Cardiac septum (tissue), 1 donor: Measurements from ENCODE around the gene GSDMA. TPM values are rescaled to one million over a fixed set of nuclear protein-coding genes. Genes with fewer than 3 reads are reported as not detected.
"Not testable (repeated sequence)": the region's sequence is repeated elsewhere in the genome, so short reads cannot be mapped to it uniquely, and the experiment has no call there.

Experiments
- DNase-seq: peaks from one replicate; pipeline ENCODE4 v3.0.0-alpha.2; 2020; ENCODE audit warnings: low spot score
- intact Hi-C: fragments of 100-400 bp; cut with DNase I; formaldehyde crosslinking; loops from one replicate; pipeline ENCODE4 v1.14.0; 2022
- total RNA-seq: library from RNA; stranded (reverse); fragmentation: NEBNext Ultra II Directional; extraction: Animal tissue kit (Norgen Biotek cat#: 25700); gene quantifications from one replicate; pipeline ENCODE4 v1.2.1, GENCODE V29; 2021
- donor health status: DM: no; HTN: no; CAD: no.

GSDMA gene
- total RNA-seq, 1 donor from 2014 or later: 0.48 TPM

GRCh38 chr17:39979893-39980350, 17.1 kb downstream of the GSDMA start:
- intact Hi-C loops: loop anchor here (1.0 to 5.0 kb wide), 3 partner anchors 27 to 108 kb away; partner anchors contain the start of genes LRRC3C and ORMDL3
- no peak for DNase-seq

GRCh38 chr17:39980351-39981206, 17.8 kb downstream of the GSDMA start, which contains the start of gene PSMD3:
PSMD3 (plus strand) TSS chr17:39980807; CDS start chr17:39980971, 164 bp downstream.
- intact Hi-C loops: loop anchor here (1.0 to 2.0 kb wide), 2 partner anchors 28 to 53 kb away; partner anchors contain the start of genes LRRC3C and ORMDL3
- DNase-seq: peak; percentile 98

- DNase-seq: no peak
- intact Hi-C loops: loop anchor here (2.0 kb wide), 1 partner anchor 28 kb away; no protein-coding TSS in a partner anchor
Measured at GRCh38 chr17:39981207-39981741, 18.5 kb downstream of the GSDMA start.

DNA sequence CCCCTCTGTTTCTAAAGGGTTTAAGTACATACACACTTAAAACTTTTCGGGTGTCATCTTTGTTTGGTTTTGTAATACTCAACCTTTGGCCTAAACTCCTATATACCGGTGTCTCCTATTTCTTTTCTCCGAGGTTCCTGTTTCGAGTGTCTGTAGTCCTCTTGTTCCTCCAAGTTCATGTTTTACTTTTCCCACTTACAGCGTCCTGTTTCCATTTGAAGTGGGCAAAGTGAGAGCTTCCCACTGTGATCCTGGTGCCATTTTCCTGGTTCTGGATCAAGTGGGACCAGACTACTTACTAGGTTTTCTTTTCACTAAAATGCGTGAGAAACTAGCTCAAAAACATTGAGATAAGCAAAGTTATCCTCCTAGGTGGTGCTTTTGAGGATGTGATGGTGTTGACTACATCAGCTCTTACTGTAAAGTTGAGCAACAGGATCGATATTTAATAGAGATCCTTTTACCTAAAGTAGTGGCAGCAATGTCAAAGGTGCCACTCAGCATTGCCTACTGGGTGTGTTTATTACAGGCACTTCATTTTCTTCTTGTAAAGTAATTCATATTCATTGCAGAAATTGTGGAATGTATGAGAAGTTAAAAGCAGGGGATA, 19.1 kb downstream of the GSDMA start:
- no peak for DNase-seq
- intact Hi-C loops: loop anchor here (2.0 kb wide), 1 partner anchor 29 kb away; no protein-coding TSS in a partner anchor

- no peak for DNase-seq
- intact Hi-C loops: no loop called here
Measured at GRCh38 chr17:39988206-39988810, 25.5 kb downstream of the GSDMA start.

GRCh38 chr17:39994448-39994847, 31.6 kb downstream of the GSDMA start:
- intact Hi-C loops: no loop called here

DNA sequence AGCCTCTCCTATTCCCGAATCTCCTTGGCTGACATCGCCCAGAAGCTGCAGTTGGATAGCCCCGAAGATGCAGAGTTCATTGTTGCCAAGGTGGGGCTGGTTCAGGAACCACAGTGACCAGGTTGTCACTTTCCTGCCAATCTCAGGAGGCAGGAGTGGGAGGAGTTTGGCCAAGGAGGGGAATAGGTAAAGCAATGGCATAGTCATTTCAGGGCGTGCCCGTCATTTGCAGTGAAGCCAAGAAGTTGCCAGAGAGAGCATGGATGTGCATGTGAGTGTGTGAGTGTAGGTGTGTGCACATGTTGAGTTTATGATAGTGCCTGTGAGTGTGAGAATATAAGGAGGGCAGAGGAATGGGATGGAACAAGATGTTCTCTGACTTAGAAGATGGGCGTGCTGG, 32.6 kb downstream of the GSDMA start:
- intact Hi-C loops: no loop called here

More at GRCh38 chr17:39994448-39994847, 31.6 kb downstream of the GSDMA start:
- DNase-seq: no peak

GRCh38 chr17:39996162-39996561, 33.4 kb downstream of the GSDMA start:
- intact Hi-C loops: no loop called here
- no peak for DNase-seq

More for the DNA sequence above, 32.6 kb downstream of the GSDMA start:
- no peak for DNase-seq

DNA sequence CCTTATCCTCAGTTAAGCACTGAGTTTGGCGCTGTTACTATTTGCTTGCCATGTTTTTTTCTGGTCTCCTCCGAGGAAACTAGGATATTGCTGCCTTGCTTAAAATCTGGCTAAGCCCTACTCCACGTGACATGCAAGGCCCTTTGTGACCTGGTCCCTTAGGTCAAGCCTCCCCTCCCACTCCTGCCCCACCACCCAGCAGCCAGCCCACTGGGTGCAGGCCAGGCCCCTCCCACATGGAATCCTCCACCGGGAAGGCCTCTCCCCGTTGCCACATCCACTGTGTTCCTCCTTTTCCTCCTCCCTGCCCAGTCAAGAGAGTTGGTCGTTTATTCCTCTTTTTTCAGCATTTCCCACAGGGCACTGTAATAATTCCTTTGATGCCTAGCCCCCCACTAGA, 34.0 kb downstream of the GSDMA start:
- no peak for DNase-seq
- intact Hi-C loops: no loop called here

DNA sequence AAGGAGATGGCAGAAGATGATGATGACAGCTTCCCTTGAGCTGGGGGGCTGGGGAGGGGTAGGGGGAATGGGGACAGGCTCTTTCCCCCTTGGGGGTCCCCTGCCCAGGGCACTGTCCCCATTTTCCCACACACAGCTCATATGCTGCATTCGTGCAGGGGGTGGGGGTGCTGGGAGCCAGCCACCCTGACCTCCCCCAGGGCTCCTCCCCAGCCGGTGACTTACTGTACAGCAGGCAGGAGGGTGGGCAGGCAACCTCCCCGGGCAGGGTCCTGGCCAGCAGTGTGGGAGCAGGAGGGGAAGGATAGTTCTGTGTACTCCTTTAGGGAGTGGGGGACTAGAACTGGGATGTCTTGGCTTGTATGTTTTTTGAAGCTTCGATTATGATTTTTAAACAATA, 34.7 kb downstream of the GSDMA start:
- intact Hi-C loops: no loop called here
- no peak for DNase-seq

DNA sequence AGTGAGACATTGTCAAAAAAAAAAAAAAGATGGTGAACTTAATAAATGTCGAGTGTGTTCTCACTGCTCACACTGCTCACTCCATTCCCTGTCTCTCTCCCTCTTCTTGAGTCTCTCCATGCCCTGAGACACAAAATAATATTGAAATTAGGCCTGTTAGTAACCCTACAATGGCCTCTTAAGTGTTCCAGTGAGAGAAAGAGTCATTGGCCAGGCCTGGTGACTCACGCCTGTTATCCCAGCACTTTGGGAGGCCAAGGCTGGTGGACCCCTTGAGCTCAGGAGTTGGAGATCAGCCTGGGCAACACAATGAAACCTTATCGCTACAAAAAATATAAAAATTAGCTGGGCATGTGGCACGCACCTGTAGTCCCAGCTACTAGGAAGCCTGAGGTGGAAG, 36.3 kb downstream of the GSDMA start:
- intact Hi-C loops: no loop called here
- DNase-seq: no peak

DNA sequence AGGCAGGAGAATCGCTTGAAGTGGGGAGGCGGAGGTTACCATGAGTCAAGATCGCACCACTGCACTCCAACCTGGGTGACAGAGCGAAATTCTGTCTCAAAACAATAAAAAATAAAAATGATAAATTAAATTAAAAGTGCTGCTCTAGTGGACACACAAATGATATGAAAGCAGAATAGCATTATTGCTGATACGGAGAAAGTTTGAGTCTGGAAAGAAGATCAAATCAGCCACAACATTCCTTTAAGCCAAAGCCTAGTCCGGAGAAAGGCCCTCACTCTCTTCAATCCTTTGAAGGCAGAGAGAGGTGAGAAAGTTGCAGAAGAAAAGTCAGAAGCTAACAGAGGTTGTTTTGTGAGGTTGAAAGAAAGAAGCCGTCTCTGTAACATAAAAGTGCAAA, 37.4 kb downstream of the GSDMA start:
- DNase-seq: no peak
- intact Hi-C loops: no loop called here

DNA sequence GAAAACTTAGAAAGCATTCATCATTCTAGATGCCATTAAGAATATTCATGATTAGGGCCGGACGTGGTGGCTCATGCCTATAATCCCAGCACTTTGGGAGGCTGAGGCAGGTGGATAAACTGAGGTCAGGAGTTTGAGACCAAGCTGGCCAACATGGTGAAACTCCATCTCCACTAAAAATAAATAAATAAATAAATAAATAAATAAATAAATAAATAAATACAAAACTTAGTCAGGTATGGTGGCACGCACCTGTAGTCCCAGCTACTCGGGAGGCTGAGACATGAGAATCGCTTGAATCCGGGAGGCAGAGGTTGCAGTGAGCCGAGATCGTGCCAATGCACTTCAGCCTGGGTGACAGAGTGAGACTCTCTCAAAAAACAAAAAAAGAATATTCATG, 38.5 kb downstream of the GSDMA start:
- DNase-seq, intact Hi-C loops: not testable (repeated sequence)

DNA sequence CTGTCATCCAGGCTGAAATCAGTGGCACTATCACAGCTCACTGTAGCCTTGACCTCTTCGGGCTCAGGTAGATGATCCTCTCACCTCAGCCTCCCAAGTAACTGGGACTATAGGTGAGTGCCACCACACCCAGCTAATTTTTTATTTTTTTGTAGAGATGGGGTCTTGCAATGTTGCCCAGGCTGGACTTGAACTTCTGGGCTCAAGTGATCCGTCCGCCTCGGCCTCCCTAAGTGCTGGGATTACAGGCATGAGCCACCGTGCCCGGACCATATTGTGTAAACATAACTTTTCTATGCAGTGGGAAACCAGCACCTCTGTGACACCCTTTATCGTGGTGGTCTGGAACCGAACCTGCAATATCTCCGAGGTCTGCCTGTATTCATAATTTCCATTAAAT, 41.3 kb downstream of the GSDMA start:
- no peak for DNase-seq
- intact Hi-C loops: no loop called here

- intact Hi-C loops: no loop called here
- DNase-seq: no peak
Measured at GRCh38 chr17:40004712-40005111, 41.9 kb downstream of the GSDMA start.

GRCh38 chr17:40005520-40005919, 42.7 kb downstream of the GSDMA start:
- DNase-seq: no peak
- intact Hi-C loops: no loop called here

DNA sequence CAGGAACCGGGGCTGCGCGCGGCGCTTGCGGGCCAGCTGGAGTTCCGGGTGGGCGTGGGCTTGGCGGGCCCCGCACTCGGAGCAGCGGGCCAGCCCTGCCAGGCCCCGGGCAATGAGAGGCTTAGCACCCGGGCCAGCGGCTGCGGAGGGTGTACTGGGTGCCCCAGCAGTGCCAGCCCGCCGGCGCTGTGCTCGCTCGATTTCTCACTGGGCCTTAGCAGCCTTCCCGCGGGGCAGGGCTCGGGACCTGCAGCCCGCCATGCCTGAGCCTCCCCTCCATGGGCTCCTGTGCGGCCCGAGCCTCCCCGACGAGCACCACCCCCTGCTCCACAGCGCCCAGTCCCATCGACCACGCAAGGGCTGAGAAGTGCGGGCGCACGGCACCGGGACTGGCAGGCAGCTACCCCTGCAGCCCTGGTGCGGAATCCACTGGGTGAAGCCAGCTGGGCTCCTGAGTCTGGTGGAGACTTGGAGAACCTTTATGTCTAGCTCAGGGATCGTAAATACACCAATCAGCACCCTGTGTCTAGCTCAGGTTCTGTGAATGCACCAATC, 48.2 kb downstream of the GSDMA start:
- intact Hi-C loops: loop anchor here (5.0 to 10.0 kb wide), 3 partner anchors 156 to 284 kb away; no protein-coding TSS in a partner anchor
- not testable (repeated sequence) for DNase-seq

DNA sequence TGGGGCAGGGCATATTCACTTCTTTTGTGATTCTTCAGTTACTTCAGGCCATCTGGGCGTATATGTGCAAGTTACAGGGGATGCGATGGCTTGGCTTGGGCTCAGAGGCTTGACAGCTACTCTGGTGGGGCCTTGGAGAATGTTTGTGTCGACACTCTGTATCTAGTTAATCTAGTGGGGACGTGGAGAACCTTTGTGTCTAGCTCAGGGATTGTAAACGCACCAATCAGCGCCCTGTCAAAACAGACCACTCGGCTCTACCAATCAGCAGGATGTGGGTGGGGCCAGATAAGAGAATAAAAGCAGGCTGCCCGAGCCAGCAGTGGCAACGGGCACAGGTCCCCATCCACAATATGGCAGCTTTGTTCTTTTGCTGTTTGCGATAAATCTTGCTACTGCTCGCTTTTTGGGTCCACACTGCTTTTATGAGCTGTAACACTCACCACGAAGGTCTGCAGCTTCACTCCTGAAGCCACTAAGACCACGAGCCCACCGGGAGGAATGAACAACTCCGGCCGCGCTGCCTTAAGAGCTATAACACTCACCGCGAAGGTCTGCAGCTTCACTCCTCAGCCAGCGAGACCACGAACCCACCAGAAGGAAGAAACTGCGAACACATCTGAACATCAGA, 49.3 kb downstream of the GSDMA start:
- intact Hi-C loops: loop anchor here (2.0 to 10.0 kb wide), 4 partner anchors 15 to 283 kb away; no protein-coding TSS in a partner anchor

More for the DNA sequence above, 49.3 kb downstream of the GSDMA start:
- DNase-seq: not testable (repeated sequence)
